ENCODE data around the gene SECTM1. TPM values are rescaled to one million over a fixed set of nuclear protein-coding genes. Genes with fewer than 3 reads are reported as not detected.

Gene SECTM1
- total and polyA plus RNA-seq, 9 of the 15 experiments (the other 6 are each of a cell fraction or from before 2014, with no cell fraction given), result 0.11 to 0.46 (median 0.18) TPM; not detected in 6

DNA sequence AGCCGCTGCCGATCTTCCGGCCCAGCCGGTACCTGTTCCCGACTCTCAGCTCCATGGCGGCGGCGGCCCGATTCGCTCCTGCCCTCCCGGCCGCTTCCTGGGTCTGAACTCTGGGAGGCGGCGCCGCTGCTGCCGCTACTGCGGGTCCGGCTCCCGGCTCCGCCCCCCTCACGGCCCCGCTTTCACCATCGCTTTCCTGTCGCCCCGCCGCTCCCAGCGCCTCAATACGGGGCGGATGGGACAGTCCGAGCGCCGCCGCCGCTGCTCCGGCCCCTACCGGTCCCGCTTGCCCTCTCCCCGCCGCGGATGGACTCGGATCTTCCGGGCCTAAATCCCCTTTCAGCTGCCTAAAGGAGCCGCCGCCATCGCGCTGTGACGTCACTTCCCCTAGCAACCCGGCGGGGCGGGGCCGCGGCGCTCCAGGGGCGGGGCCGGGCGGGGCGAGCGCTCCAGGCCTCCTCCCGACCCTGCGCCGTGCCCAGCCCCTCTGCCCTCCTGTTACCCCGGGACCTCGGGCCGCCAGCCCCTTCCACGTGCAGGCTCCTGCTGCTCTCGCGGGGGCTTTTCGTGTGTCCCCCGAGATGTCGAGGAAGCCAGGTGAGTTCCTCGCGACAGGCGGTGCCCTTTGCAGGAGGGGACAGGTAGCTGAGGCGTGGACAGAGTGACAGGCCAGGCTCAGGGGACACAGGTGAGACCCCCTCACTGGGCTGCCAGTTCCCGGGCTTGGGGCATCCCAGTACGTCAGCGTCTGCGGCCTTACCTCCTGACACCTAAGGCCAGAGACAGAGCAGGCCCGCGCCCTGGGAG, 60.0 kb downstream of the SECTM1 start, which contains the start of gene CSNK1D (continued):
- no peak for TF ChIP-seq ZNF280B (CRISPR knock-in tag; IDR thresholded peaks at IDR 0.05)
- peak; percentile 50; the same call in 1 of the 2 replicates for TF ChIP-seq POLR2AphosphoS5 (IDR thresholded peaks at IDR 0.05; ENCODE audit: control insufficient read depth, insufficient read depth, low read depth, low read length)
- TF ChIP-seq MAZ (CRISPR knock-in tag; conservative IDR thresholded peaks at IDR 0.05 in 1 of 2, IDR thresholded peaks at IDR 0.05 in 1 of 2), result peak; percentile 92 to 95
- peak in 1 of 2 experiments; percentile 77; a peak in 1 of 4 replicates for TF ChIP-seq SIN3A (IDR thresholded peaks at IDR 0.05; ENCODE audit: borderline replicate concordance in 2 of 2, control insufficient read depth in 1 of 2, low read depth in 2 of 2, low read length in 2 of 2)
- TF ChIP-seq SUPT5H (IDR thresholded peaks at IDR 0.05), result peak; percentile 76
- TF ChIP-seq CREM (IDR thresholded peaks at IDR 0.05; ENCODE audit: low read depth), result peak; percentile 95
- TF ChIP-seq TBP (optimal IDR thresholded peaks at IDR 0.05; ENCODE audit: low read depth, low read length), result peak; percentile 73
- peak; percentile 60 for TF ChIP-seq ETV1 (tag; conservative IDR thresholded peaks at IDR 0.05; ENCODE audit: low read depth)
- TF ChIP-seq ZBTB7A (IDR thresholded peaks at IDR 0.05; ENCODE audit: borderline replicate concordance, control insufficient read depth, low read depth, low read length), result peak; percentile 19; the same call in 1 of the 2 replicates
- no peak for TF ChIP-seq STAT5B (CRISPR knock-in tag; IDR thresholded peaks at IDR 0.05)
- no peak for TF ChIP-seq ZNF668 (CRISPR knock-in tag; IDR thresholded peaks at IDR 0.05)
- 0 out of 2 replicates have a peak, but pooled peaks have one; percentile 62 for TF ChIP-seq SIN3B (IDR thresholded peaks at IDR 0.05; ENCODE audit: low read depth)
- peak; percentile 84 for TF ChIP-seq ZBTB40 (IDR thresholded peaks at IDR 0.05)
- no peak for TF ChIP-seq ZBTB40 (CRISPR knock-in tag; IDR thresholded peaks at IDR 0.05)
- TF ChIP-seq DIDO1 (tag; IDR thresholded peaks at IDR 0.05; ENCODE audit: low read depth), result no peak
- peak; percentile 94 for TF ChIP-seq ZFX (CRISPR knock-in tag; IDR thresholded peaks at IDR 0.05)
